Frontal cortex (tissue), 4 donors: Measurements from ENCODE around the gene DUSP10. TPM values are rescaled to one million over a fixed set of nuclear protein-coding genes. Genes with fewer than 3 reads are reported as not detected.

Experiments
- DNase-seq, 2 donors: peaks; one replicate each; pipeline ENCODE4 v3.0.0; 2012; ENCODE audit warnings: low spot score in 2 of 2
- FAIRE-seq: peaks from 2 replicates; lab custom pipeline; 2012; peaks lifted over from hg19 to GRCh38; lab: Jason Lieb, UNC
- total RNA-seq: library from RNA; depleted of rRNA; stranded (reverse); fragments of >200 nt; gene quantifications from one replicate; pipeline ENCODE4 v1.2.3, GENCODE V29; 2014
- donor health status: control.
- donor health status: control.
- donor health status: control.

The DUSP10 gene
- total RNA-seq, 1 donor from 2014 or later, result 6.9 TPM

- no peak for DNase-seq
- no peak for FAIRE-seq
Measured at GRCh38 chr1:221699577-221699976, 42.3 kb downstream of the DUSP10 start.

- FAIRE-seq, result no peak
- DNase-seq, result no peak
Measured at GRCh38 chr1:221698579-221699349, 43.1 kb downstream of the DUSP10 start.

GRCh38 chr1:221697923-221698425 is 43.9 kb downstream of the DUSP10 start:
- FAIRE-seq, result no peak
- no peak for DNase-seq

- FAIRE-seq (no peak), DNase-seq (no peak)
Measured at GRCh38 chr1:221696718-221697461, 45.0 kb downstream of the DUSP10 start.

GRCh38 chr1:221696027-221696426 is 45.9 kb downstream of the DUSP10 start:
- DNase-seq, result no peak
- no peak for FAIRE-seq

- FAIRE-seq (no peak), DNase-seq (no peak)
Measured at GRCh38 chr1:221695301-221695700, 46.6 kb downstream of the DUSP10 start.

GRCh38 chr1:221694109-221694508 is 47.8 kb downstream of the DUSP10 start:
- no peak for FAIRE-seq

GRCh38 chr1:221693087-221693486 is 48.8 kb downstream of the DUSP10 start:
- no peak for FAIRE-seq

More at GRCh38 chr1:221694109-221694508, 47.8 kb downstream of the DUSP10 start:
- no peak for DNase-seq

GRCh38 chr1:221692643-221693042 is 49.2 kb downstream of the DUSP10 start:
- DNase-seq, result no peak
- FAIRE-seq, result no peak

More at GRCh38 chr1:221693087-221693486, 48.8 kb downstream of the DUSP10 start:
- DNase-seq, result no peak

- FAIRE-seq, result no peak
Measured at GRCh38 chr1:221691261-221691660, 50.6 kb downstream of the DUSP10 start.

GRCh38 chr1:221690858-221691257 is 51.0 kb downstream of the DUSP10 start:
- no peak for FAIRE-seq

More at GRCh38 chr1:221691261-221691660, 50.6 kb downstream of the DUSP10 start:
- no peak for DNase-seq

GRCh38 chr1:221689138-221689537 is 52.8 kb downstream of the DUSP10 start:
- no peak for DNase-seq
- no peak for FAIRE-seq

More at GRCh38 chr1:221690858-221691257, 51.0 kb downstream of the DUSP10 start:
- DNase-seq, result no peak

GRCh38 chr1:221688488-221688843 is 53.4 kb downstream of the DUSP10 start:
- DNase-seq (no peak), FAIRE-seq (no peak)

GRCh38 chr1:221687836-221688487 is 53.9 kb downstream of the DUSP10 start:
- FAIRE-seq (no peak), DNase-seq (no peak)

GRCh38 chr1:221683681-221684080 is 58.2 kb downstream of the DUSP10 start:
- no peak for DNase-seq
- no peak for FAIRE-seq

GRCh38 chr1:221680085-221680484 is 61.8 kb downstream of the DUSP10 start:
- DNase-seq (no peak), FAIRE-seq (no peak)

- no peak for FAIRE-seq
Measured at GRCh38 chr1:221678014-221678413, 63.9 kb downstream of the DUSP10 start.

GRCh38 chr1:221675880-221676800 is 65.7 kb downstream of the DUSP10 start:
- no peak for FAIRE-seq

More at GRCh38 chr1:221678014-221678413, 63.9 kb downstream of the DUSP10 start:
- DNase-seq, result no peak

GRCh38 chr1:221672965-221673364 is 68.9 kb downstream of the DUSP10 start:
- DNase-seq (no peak), FAIRE-seq (no peak)

More at GRCh38 chr1:221675880-221676800, 65.7 kb downstream of the DUSP10 start:
- no peak for DNase-seq
